NCI-H526 (cell line): Measurements from ENCODE around the gene AKAP6.
A peak's percentile ranks its signal among the peaks of the same experiment; 100 is the strongest.

ENCODE experiments used
- DNase-seq, 2 experiments: peaks; one replicate each; lab custom pipeline; 2025; lab: John Stamatoyannopoulos, UW

Gene AKAP6

GRCh38 chr14:32584079-32584478 lies 255.0 kb downstream of the AKAP6 start:
- DNase-seq: no peak

DNA sequence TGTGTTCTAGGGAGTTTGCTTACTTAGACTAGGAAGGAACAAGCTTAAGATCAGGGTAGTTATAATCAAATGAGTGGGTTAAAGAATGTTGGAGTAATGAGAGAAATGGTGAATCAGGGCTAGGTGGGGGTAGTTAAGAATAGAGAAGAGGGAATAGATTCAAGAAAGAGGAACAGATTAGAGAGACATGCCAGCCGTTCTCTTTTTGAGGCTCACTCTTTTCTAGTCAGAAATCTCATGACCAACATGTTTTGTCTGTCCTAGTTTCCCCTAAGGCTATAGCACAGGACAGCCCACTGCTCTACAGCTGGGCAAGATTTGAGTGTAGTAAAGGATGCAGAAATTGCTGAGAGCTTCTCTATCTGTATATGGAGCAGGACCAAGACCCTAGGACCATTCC lies 258.4 kb downstream of the AKAP6 start:
- DNase-seq: no peak

GRCh38 chr14:32588448-32589320 lies 259.6 kb downstream of the AKAP6 start:
- peak in 1 of 2 experiments; percentile 51 for DNase-seq

GRCh38 chr14:32590157-32590556 lies 261.1 kb downstream of the AKAP6 start:
- no peak for DNase-seq

DNA sequence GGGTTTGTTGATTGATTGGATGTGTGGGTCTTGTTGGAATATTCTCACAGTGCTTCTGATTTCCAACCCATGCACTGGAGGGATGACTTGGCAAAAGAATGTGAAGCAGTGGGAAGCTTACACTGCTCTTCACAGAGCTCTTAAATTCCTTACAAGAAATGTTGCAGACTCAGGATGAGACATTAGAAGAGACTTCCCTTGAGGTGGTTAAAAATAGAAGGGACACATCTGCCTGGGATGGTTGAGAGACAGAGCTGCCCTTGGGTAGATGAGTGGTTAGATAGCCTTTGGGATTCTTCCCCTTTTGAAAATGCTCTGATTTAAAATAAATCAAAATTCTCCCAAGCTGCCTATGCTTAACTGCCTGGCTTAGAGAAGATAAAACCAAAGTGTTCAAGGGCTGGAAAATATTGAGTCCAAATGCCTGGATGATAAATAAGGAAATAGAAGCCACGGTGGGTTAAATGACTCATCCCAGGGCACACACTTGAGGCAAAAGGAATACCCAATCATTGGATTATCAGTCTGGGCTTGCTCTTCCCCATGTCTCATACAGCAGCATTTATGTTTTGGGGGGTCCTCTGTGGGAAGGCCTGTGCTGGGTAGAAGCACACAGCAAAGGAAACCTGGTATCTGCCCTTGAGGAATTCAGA lies 264.3 kb downstream of the AKAP6 start:
- no peak for DNase-seq

GRCh38 chr14:32594766-32595165 lies 265.7 kb downstream of the AKAP6 start:
- DNase-seq: no peak

- DNase-seq: no peak
Observed at GRCh38 chr14:32595497-32595896, 266.4 kb downstream of the AKAP6 start.

DNA sequence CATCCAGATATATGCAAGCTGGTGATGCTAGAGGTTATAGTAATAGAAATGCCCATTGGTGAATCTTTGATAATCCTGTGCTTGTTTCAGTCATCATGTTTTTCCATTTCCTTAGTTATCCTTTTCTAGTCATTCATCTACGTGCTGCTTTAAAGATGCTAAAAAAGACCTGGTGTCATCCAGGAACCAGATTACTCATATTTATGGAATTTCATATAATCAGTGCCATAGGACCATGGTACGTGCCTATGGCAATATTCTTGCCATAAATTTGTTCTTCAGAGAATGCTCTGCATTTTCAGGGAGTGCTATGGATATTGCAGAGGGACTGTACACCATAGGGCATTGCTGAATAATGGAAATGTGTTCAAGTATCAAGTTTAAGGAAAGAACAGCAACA lies 267.3 kb downstream of the AKAP6 start:
- no peak for DNase-seq

DNA sequence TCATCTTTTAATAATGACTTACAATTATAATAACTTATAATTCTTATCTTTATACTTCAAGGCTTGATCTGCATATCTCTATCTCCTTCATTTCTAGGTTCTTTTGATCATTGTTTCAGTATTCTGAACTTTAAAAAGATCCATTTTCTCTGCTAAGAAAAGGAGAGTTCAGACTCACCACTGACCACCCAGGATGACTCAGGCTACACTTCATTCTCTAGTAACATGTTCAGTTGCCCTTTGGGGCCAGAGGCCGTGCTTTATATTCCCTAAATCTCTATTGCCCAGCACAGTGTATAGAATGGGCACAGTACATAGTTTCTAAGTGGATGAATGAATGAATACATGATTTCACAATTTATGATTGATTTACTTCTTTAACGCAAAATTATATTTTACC lies 268.7 kb downstream of the AKAP6 start:
- DNase-seq: no peak

DNA sequence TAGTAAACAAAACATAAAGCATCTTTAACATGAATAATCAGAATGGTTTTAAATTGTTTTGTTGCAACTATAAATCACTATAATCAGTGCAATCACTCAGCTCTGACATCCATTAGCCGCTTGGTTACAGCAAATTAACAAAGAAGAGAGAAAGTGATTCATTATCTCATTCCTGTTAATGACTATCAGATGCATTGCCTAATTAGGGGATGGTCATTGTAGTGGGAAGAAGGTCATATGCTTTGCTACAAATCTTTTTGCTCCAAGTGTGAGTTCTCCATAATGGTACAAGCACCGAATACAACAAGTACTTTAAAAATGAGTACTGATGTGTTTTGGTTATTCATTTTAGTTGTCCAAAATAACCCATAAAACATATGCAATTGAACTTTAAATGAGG lies 272.0 kb downstream of the AKAP6 start:
- no peak for DNase-seq

DNA sequence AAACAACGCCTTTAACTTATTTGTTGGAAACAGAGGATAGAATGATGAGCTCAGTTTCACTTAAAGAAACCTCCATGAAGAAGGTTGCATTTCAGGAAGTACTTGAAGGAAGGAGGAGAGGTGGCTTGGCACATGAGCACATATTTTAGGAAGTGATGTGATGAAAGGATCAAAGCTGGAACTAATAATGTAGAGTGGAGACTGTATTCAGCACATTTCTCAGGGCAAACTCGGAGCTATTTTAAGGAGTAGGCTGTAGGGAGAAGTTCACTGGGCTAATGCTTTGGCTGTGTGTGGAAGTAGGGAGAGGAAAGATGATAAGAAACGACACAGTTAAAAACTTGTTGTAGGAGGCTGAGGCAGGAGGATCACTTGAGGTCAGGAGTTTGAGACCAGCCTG lies 272.8 kb downstream of the AKAP6 start:
- no peak for DNase-seq

DNA sequence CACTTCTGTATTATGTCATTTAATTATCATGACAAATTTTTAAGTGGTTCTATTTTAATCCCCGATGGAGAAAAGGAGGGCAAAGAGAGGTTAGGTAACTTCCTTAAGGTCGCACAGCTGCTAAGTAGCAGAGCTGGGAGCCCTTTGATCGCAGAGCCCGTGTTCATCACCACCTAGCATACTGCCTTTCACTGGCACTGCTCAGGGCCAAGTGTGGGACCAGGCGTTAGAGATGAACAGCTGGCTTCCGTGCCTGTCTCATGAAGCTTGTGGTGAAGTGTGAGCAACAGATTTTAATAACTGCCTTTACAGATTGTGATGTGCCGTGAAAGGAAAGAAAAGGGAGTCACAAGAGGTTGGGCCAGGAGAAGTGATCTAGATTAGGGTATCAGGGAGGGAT lies 273.6 kb downstream of the AKAP6 start:
- no peak for DNase-seq

- no peak for DNase-seq
Observed at GRCh38 chr14:32603992-32604565, 275.0 kb downstream of the AKAP6 start.

DNA sequence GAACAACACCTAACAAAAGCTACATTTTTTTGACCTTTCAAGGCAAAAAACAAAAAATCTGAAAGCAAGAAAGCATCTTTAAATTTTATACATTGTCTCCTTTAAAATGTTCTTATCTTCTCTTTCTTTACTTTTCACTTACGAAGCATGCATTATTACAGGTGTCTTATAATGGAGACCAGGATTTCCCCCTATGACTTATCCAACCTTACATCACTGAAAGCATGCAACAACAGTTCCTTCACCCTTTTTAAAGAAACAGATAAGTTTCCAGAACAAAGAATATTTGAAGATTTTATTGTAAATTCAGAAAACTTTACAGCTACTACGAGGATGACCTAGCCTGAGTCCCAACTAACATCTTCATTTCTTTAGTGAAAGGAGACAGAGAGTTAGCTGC lies 277.2 kb downstream of the AKAP6 start:
- DNase-seq: no peak

DNA sequence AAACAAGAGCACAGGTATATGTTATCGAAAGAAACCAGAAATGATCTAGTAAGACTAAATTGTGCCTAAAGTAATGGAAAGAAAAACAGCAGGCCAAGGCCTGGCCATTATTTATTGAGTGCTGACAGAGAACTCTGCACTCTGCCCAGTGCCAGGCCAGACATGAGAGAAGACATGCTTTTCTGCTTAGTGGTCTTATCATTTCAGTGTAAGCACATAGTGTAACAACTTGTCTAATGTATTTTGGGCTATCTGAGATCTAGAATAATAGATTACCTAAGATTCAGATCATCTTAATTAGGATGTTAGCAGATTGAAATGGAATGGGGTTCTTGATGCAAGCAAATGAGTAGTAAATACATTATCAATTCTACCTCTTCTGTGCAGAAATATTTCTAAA lies 278.3 kb downstream of the AKAP6 start:
- no peak for DNase-seq

DNA sequence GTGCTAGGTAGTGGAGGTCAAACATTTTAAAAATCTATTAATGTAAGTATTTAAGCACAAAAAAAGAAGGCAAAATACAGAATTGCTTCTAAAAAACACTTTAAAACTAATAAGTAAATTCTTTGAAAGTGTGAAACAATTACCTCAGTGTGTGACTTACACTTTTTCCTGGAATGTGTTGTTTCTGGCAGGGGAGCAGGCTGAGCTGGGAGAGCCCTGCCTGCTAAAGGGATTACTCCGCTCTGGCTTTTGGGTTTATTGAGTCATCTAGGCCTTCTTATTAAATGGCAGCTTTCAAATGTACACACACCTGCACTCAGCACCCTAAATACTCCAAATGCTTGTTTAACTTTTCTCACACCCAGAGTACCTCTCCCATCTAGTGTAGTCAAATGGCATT lies 279.8 kb downstream of the AKAP6 start:
- DNase-seq: no peak

DNA sequence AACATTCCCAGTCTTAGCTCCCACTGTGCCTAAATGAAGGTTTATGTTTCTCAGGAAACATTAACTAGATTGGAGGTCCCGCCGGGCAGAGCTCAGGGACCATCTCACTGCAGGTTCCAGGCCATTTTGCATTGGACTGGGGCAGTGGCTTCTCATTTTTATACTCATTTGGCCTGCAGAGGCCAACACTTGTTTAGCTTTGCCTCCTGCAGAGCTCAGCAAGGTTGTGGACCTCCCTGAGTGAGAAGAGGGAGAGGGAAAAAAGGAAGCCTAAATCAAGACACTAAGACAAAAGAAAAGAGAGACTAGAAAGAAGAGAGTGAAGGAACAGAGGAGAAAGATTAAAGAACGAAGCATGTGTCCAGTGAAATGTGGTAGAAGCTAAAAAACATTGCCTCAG lies 280.3 kb downstream of the AKAP6 start:
- no peak for DNase-seq

- DNase-seq: no peak
Observed at GRCh38 chr14:32611752-32612151, 282.7 kb downstream of the AKAP6 start.

- DNase-seq: no peak
Observed at GRCh38 chr14:32618991-32619390, 289.9 kb downstream of the AKAP6 start.

- no peak for DNase-seq
Observed at GRCh38 chr14:32620303-32620702, 291.2 kb downstream of the AKAP6 start.

DNA sequence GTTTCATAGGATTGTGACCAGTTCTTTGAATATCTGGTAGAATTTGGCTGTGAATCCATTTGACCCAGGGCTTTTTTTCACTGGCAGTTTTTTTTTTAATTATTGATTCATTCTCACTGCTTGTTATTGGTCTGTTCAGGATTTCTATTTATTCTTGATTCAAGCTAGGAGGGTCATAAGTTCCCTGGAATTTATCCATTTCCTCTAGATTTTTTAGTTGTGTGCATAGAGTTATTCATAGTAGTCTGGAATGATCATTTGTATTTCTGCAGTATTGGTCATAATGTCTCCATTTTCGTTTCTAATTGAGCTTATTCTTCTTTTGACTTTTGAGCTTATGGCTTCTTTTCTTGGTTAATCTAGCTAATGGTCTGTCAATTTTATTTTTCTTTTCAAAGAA lies 291.6 kb downstream of the AKAP6 start:
- DNase-seq: no peak

- no peak for DNase-seq
Observed at GRCh38 chr14:32621585-32621984, 292.5 kb downstream of the AKAP6 start.

GRCh38 chr14:32622742-32623141 lies 293.6 kb downstream of the AKAP6 start:
- no peak for DNase-seq
